DOHH2 (cell line): Measurements from ENCODE around the gene CDK5.

Experiments used
- H3F3A ChIP-seq: fragments of 200-600 bp; sonication (generic), shearing (Covaris generic); 2 replicates; pipeline ENCODE4 v1.6.0; 2016; ENCODE audit warnings: antibody characterized with exemption, mild to moderate bottlenecking; ENCODE audit not compliant: control insufficient read depth, insufficient read depth
- H3K27ac ChIP-seq: fragments of 200-600 bp; sonication (generic); 2 replicates; pipeline ENCODE4 v1.5.1; 2014; ENCODE audit warnings: low read depth, mild to moderate bottlenecking, low read length, moderate library complexity
- H3K27me3 ChIP-seq: fragments of 200-600 bp; sonication (generic); 2 replicates; pipeline ENCODE4 v1.6.1; 2014; ENCODE audit warnings: mild to moderate bottlenecking, low read length, mixed read lengths; ENCODE audit not compliant: control insufficient read depth
- H3K36me3 ChIP-seq: fragments of 200-600 bp; sonication (generic); 2 replicates; pipeline ENCODE4 v1.6.1; 2014; ENCODE audit warnings: mild to moderate bottlenecking, low read length, moderate library complexity, mixed read lengths; ENCODE audit not compliant: control insufficient read depth
- H3K4me1 ChIP-seq: fragments of 200-600 bp; sonication (generic); 2 replicates; pipeline ENCODE4 v1.6.1; 2014; ENCODE audit warnings: mild to moderate bottlenecking, low read length, mixed read lengths; ENCODE audit not compliant: control insufficient read depth
- H3K4me2 ChIP-seq: fragments of 200-600 bp; sonication (generic); 2 replicates; pipeline ENCODE4 v1.6.0; 2014; ENCODE audit warnings: mild to moderate bottlenecking, low read length, moderate library complexity
- H3K4me3 ChIP-seq: fragments of 200-600 bp; sonication (generic); 2 replicates; pipeline ENCODE4 v1.5.1; 2014; ENCODE audit warnings: mild to moderate bottlenecking, low read length, mixed read lengths
- H3K79me2 ChIP-seq: fragments of 200-600 bp; sonication (generic); 2 replicates; pipeline ENCODE4 v1.6.1; 2014; ENCODE audit warnings: mild to moderate bottlenecking, low read length, mixed read lengths; ENCODE audit not compliant: control insufficient read depth
- H3K9me2 ChIP-seq: fragments of 200-600 bp; sonication (generic); replicated peaks from 2 replicates; pipeline ENCODE4 v1.6.1; 2014; ENCODE audit warnings: mild to moderate bottlenecking, low read length, mixed read lengths; ENCODE audit not compliant: control insufficient read depth
- H3K9me3 ChIP-seq: fragments of 200-600 bp; sonication (generic); 2 replicates; pipeline ENCODE4 v1.6.1; 2014; ENCODE audit warnings: antibody characterized with exemption, low read length, mixed read lengths; ENCODE audit not compliant: control insufficient read depth, insufficient read depth
- H4K20me1 ChIP-seq: fragments of 200-600 bp; sonication (generic); 2 replicates; pipeline ENCODE4 v1.6.0; 2014; ENCODE audit warnings: low read depth, mild to moderate bottlenecking, antibody characterized with exemption, low read length, moderate library complexity; ENCODE audit not compliant: control insufficient read depth, insufficient read depth
- CTCF ChIP-seq: fragments of 200-600 bp; sonication (generic); IDR thresholded peaks from one replicate; pipeline ENCODE4 v1.5.1; 2014; ENCODE audit warnings: antibody characterized with exemption, mild to moderate bottlenecking, low read depth, low read length; ENCODE audit not compliant: poor library complexity, severe bottlenecking
- EZH2phosphoT487 ChIP-seq: fragments of 200-600 bp; sonication (generic); IDR thresholded peaks from 2 replicates; pipeline ENCODE4 v1.6.1; 2017; ENCODE audit warnings: borderline replicate concordance, mild to moderate bottlenecking, antibody characterized with exemption, low read length, moderate library complexity, mixed read lengths

Gene CDK5

GRCh38 chr7:151017953-151018420, 39.7 kb downstream of the CDK5 start:
- peak overlapping the region; percentile 77 for H3K4me3 ChIP-seq
- peaks cover 42% of the 10 kb centered on the region for H3K4me1 ChIP-seq
- H3K27me3 ChIP-seq: peaks cover 23% of the 10 kb centered on the region

GRCh38 chr7:151017370-151017952, 40.2 kb downstream of the CDK5 start:
- no peaks in the 10 kb centered on the region for H4K20me1 ChIP-seq
- no peaks in the 10 kb centered on the region for H3F3A ChIP-seq
- peak overlapping the region; percentile 77 for H3K4me3 ChIP-seq
- H3K4me2 ChIP-seq: peak overlapping the region; percentile 90
- TF ChIP-seq EZH2phosphoT487 (no peak), CTCF (no peak)
- no peaks in the 10 kb centered on the region for H3K9me2 ChIP-seq
- no peaks in the 10 kb centered on the region for H3K9me3 ChIP-seq
- H3K27ac ChIP-seq: no peak overlapping the region
- H3K27me3 ChIP-seq: peaks cover 23% of the 10 kb centered on the region
- no peaks in the 10 kb centered on the region for H3K36me3 ChIP-seq
- peaks cover 43% of the 10 kb centered on the region for H3K4me1 ChIP-seq
- no peaks in the 10 kb centered on the region for H3K79me2 ChIP-seq

More at GRCh38 chr7:151017953-151018420, 39.7 kb downstream of the CDK5 start:
- no peaks in the 10 kb centered on the region for H4K20me1 ChIP-seq
- no peaks in the 10 kb centered on the region for H3K36me3 ChIP-seq
- no peaks in the 10 kb centered on the region for H3K9me3 ChIP-seq
- TF ChIP-seq EZH2phosphoT487 (no peak), CTCF (peak; percentile 100)
- no peak overlapping the region for H3K27ac ChIP-seq
- no peaks in the 10 kb centered on the region for H3K79me2 ChIP-seq
- H3K4me2 ChIP-seq: peak overlapping the region; percentile 90
- no peaks in the 10 kb centered on the region for H3K9me2 ChIP-seq
- no peaks in the 10 kb centered on the region for H3F3A ChIP-seq

GRCh38 chr7:151016942-151017341, 40.8 kb downstream of the CDK5 start:
- no peaks in the 10 kb centered on the region for H3K79me2 ChIP-seq
- H3K27ac ChIP-seq: no peak overlapping the region
- no peaks in the 10 kb centered on the region for H3K9me2 ChIP-seq
- peaks cover 21% of the 10 kb centered on the region for H3K27me3 ChIP-seq
- TF ChIP-seq CTCF (peak; percentile 39), EZH2phosphoT487 (no peak)
- no peaks in the 10 kb centered on the region for H3K9me3 ChIP-seq
- H3K4me3 ChIP-seq: peak overlapping the region; percentile 77
- peaks cover 3% of the 10 kb centered on the region; the same call in 1 of the 2 replicates for H3F3A ChIP-seq
- peak overlapping the region; percentile 90 for H3K4me2 ChIP-seq
- H4K20me1 ChIP-seq: no peaks in the 10 kb centered on the region
- H3K36me3 ChIP-seq: no peaks in the 10 kb centered on the region
- H3K4me1 ChIP-seq: peaks cover 43% of the 10 kb centered on the region
